WI38 (cell line): ENCODE results near the gene PLXND1.

ENCODE experiments used
- H3K4me3 ChIP-seq: 2 replicates; pipeline ENCODE4 v1.5.1; 2011; ENCODE audit warnings: low read depth, mild to moderate bottlenecking, control low read depth, low read length
- CTCF ChIP-seq: IDR thresholded peaks from 2 replicates; pipeline ENCODE4 v1.5.1; 2012; ENCODE audit warnings: low read depth, mild to moderate bottlenecking, control low read depth, low read length

Gene PLXND1

GRCh38 chr3:129586746-129587430, 19.6 kb downstream of the PLXND1 start:
- H3K4me3 ChIP-seq = no peak overlapping the region
- TF ChIP-seq CTCF = no peak

- H3K4me3 ChIP-seq = no peak overlapping the region
- TF ChIP-seq CTCF = no peak
Measured at GRCh38 chr3:129585949-129586657, 20.4 kb downstream of the PLXND1 start.

- TF ChIP-seq CTCF = no peak
- no peak overlapping the region for H3K4me3 ChIP-seq
Measured at GRCh38 chr3:129584631-129585030, 21.8 kb downstream of the PLXND1 start.

GRCh38 chr3:129583289-129583688, 23.2 kb downstream of the PLXND1 start:
- H3K4me3 ChIP-seq = no peak overlapping the region
- no peak for TF ChIP-seq CTCF

GRCh38 chr3:129582799-129583198, 23.7 kb downstream of the PLXND1 start:
- no peak for TF ChIP-seq CTCF
- no peak overlapping the region for H3K4me3 ChIP-seq

GRCh38 chr3:129581623-129582022, 24.9 kb downstream of the PLXND1 start:
- TF ChIP-seq CTCF = no peak
- H3K4me3 ChIP-seq = no peak overlapping the region

- no peak for TF ChIP-seq CTCF
- no peak overlapping the region for H3K4me3 ChIP-seq
Measured at GRCh38 chr3:129579991-129580390, 26.5 kb downstream of the PLXND1 start.
